B cell (primary cell): ENCODE measurements around the gene CHSY3. TPM values are rescaled to one million over a fixed set of nuclear protein-coding genes. Genes with fewer than 3 reads are reported as not detected.

Experiments
- ATAC-seq: fragments of 200-7000 bp; cut with Tn5 transposase; one replicate; pipeline ENCODE4 v1.10.0; 2021; ENCODE audit warnings: low read depth, mild to moderate bottlenecking, moderate number of reproducible peaks, moderate library complexity
- CTCF ChIA-PET: fragments of 350-600 bp; sonication (Branson Sonifier 250); formaldehyde crosslinking; loops from one replicate; lab custom pipeline; 2021; ENCODE audit warnings: antibody characterized with exemption, inconsistent platforms; lab: Charles Lee
- POLR2A ChIA-PET: fragments of 350-600 bp; sonication (Branson Sonifier 250); formaldehyde crosslinking; loops from one replicate; lab custom pipeline; 2021; ENCODE audit warnings: antibody characterized with exemption; lab: Charles Lee
- DNase-seq: peaks from one replicate; pipeline ENCODE4 v3.0.0; 2013
- H2AFZ ChIP-seq: 2 replicates; pipeline ENCODE4 v1.6.1; 2012; ENCODE audit warnings: mild to moderate bottlenecking, low read depth, low read length; ENCODE audit not compliant: insufficient read depth, poor library complexity, severe bottlenecking
- H3K27ac ChIP-seq, 2 donors: 1 replicate in 1 of 2; 2 replicates in 1 of 2; pipeline ENCODE4 v1.5.1; 2012 to 2013; ENCODE audit warnings: low read length in 2 of 2, mild to moderate bottlenecking in 2 of 2, moderate library complexity in 1 of 2
- H3K27me3 ChIP-seq, 4 experiments: fragments of 200-600 bp in 1 of 4; sonication (generic) in 1 of 4; replicated peaks in 1 of 4; 1 replicate in 2 of 4; 2 replicates in 2 of 4; pipeline versions ENCODE4 v1.6.1 to v1.7.0; 2013 to 2016; ENCODE audit warnings: low read length in 3 of 4, mild to moderate bottlenecking in 2 of 4, mixed read lengths in 1 of 4, moderate library complexity in 1 of 4; ENCODE audit not compliant: insufficient read depth in 4 of 4, control insufficient read depth in 3 of 4; ENCODE audit errors: control extremely low read depth in 1 of 4
- H3K36me3 ChIP-seq, 2 experiments: replicated peaks in 1 of 2; 1 replicate in 1 of 2; 2 replicates in 1 of 2; pipeline versions ENCODE4 v1.6.1 to v1.7.1; 2013; ENCODE audit warnings: low read length in 1 of 2; ENCODE audit not compliant: insufficient read depth in 2 of 2, control insufficient read depth in 1 of 2; ENCODE audit errors: control extremely low read depth in 1 of 2, extremely low read depth in 1 of 2
- H3K4me1 ChIP-seq, 2 donors: fragments of 200-600 bp in 1 of 2; sonication (generic) in 1 of 2; 1 replicate in 1 of 2; 2 replicates in 1 of 2; pipeline versions ENCODE4 v1.5.1 to v1.6.1; 2013 to 2017; ENCODE audit warnings: low read length in 2 of 2; ENCODE audit not compliant: control insufficient read depth in 2 of 2, insufficient read depth in 2 of 2
- H3K4me2 ChIP-seq: replicated peaks from 2 replicates; pipeline ENCODE3; 2012; ENCODE audit warnings: mild to moderate bottlenecking, low read depth, low read length; ENCODE audit not compliant: poor library complexity, severe bottlenecking
- H3K4me3 ChIP-seq, 5 experiments: fragments of 200-600 bp in 1 of 5; sonication (generic) in 1 of 5; 1 replicate in 3 of 5; 2 replicates in 2 of 5; pipeline versions ENCODE4 v1.5.1 to v1.7.0; 2011 to 2016; ENCODE audit warnings: low read length in 4 of 5, mild to moderate bottlenecking in 4 of 5, low read depth in 2 of 5, control low read depth in 1 of 5, moderate library complexity in 1 of 5; ENCODE audit not compliant: insufficient read depth in 1 of 5; ENCODE audit errors: control extremely low read depth in 1 of 5, extremely low read depth in 1 of 5
- H3K79me2 ChIP-seq: fragments of 200-600 bp; sonication (generic); one replicate; pipeline ENCODE4 v1.6.0; 2016; ENCODE audit warnings: low read length; ENCODE audit not compliant: control insufficient read depth, insufficient read depth
- H3K9ac ChIP-seq: fragments of 200-600 bp; sonication (generic); 2 replicates; pipeline ENCODE4 v1.6.1; 2017; ENCODE audit warnings: mild to moderate bottlenecking, low read length, moderate library complexity
- H3K9me3 ChIP-seq, 3 donors: one replicate each; pipeline versions ENCODE4 v1.6.1 to v1.7.1; 2013; ENCODE audit warnings: low read length in 2 of 3; ENCODE audit not compliant: control insufficient read depth in 2 of 3, insufficient read depth in 1 of 3; ENCODE audit errors: control extremely low read depth in 1 of 3
- H4K20me1 ChIP-seq: 2 replicates; pipeline ENCODE4 v1.6.0; 2012; ENCODE audit warnings: mild to moderate bottlenecking, low read length; ENCODE audit not compliant: insufficient read depth, control insufficient read depth, poor library complexity, severe bottlenecking
- H3K27ac Mint-ChIP-seq: one replicate; pipeline ENCODE4 v1.8.0; 2021; ENCODE audit warnings: mixed read lengths
- H3K27me3 Mint-ChIP-seq: one replicate; pipeline ENCODE4 v1.8.0; 2021; ENCODE audit warnings: mixed read lengths
- H3K4me1 Mint-ChIP-seq: one replicate; pipeline ENCODE4 v1.8.0; 2021; ENCODE audit warnings: mixed read lengths
- H3K4me3 Mint-ChIP-seq: one replicate; pipeline ENCODE4 v1.8.0; 2021; ENCODE audit warnings: mixed read lengths
- H3K9me3 Mint-ChIP-seq: one replicate; pipeline ENCODE4 v1.8.0; 2022; ENCODE audit warnings: mixed read lengths; ENCODE audit not compliant: insufficient read depth
- EZH2 ChIP-seq: IDR thresholded peaks from 2 replicates; pipeline ENCODE4 v1.6.1; 2012; ENCODE audit warnings: borderline replicate concordance, low read depth, mild to moderate bottlenecking, moderate library complexity, low read length; ENCODE audit not compliant: insufficient read depth, poor library complexity, severe bottlenecking
- WGBS: methylation state at CpG from one replicate; pipeline ENCODE4 v1.1.5; 2013; ENCODE audit warnings: missing lambda C conversion rate; ENCODE audit not compliant: insufficient coverage; 5-methylcytosine and 5-hydroxymethylcytosine counted together
- intact Hi-C: fragments of 100-400 bp; cut with micrococcal nuclease; formaldehyde crosslinking; loops from one replicate; pipeline ENCODE4 v1.10.0; 2022
- polyA plus RNA-seq: library from polyadenylated mRNA; depleted of rRNA; stranded (reverse); fragments of >200 nt; gene quantifications from 2 replicates; pipeline ENCODE4 v1.2.3, GENCODE V29; 2012
- total RNA-seq, 2 donors: library from RNA; stranded (reverse); fragments of 120-200 nt in 1 of 2; gene quantifications; 1 replicate in 1 of 2; 2 replicates in 1 of 2; pipeline versions ENCODE4 v1.2.3 to v1.2.4, GENCODE V29; 2013 to 2022
- TF ChIP-seq, protein P1 (sequence below): fragments of 200-600 bp; IDR thresholded peaks from one replicate; pipeline ENCODE4 v1.8.0; 2022; ENCODE audit warnings: antibody characterized with exemption, mild to moderate bottlenecking

CHSY3 gene
- total and polyA plus RNA-seq, 2 donors (not counting 1 experiment from before 2014, with no cell fraction given): not detected

GRCh38 chr5:129988453-129988852, 84.2 kb downstream of the CHSY3 start:
- H3K79me2 ChIP-seq: no peaks in the 10 kb centered on the region
- intact Hi-C loops: no loop called here
- no peak overlapping the region for H3K4me2 ChIP-seq
- no peak overlapping the region for H3K4me3 ChIP-seq
- H3K9me3 ChIP-seq: peaks cover 0 to 6% (median 4%) of the 10 kb centered on the region in 3 donors
- Mint-ChIP-seq H3K4me1 (no peaks in the 10 kb centered on the region), H3K4me3 (no peak overlapping the region), H3K27me3 (no peaks in the 10 kb centered on the region), H3K27ac (no peak overlapping the region), H3K9me3 (no peaks in the 10 kb centered on the region)
- POLR2A ChIA-PET: no interaction called here
- no peak for DNase-seq
- H3K36me3 ChIP-seq: no peaks in the 10 kb centered on the region
- no peak overlapping the region for H2AFZ ChIP-seq
- H3K4me1 ChIP-seq: no peaks in the 10 kb centered on the region
- no peaks in the 10 kb centered on the region for H4K20me1 ChIP-seq
- TF ChIP-seq EZH2: no peak
- TF ChIP-seq, protein P1, sequence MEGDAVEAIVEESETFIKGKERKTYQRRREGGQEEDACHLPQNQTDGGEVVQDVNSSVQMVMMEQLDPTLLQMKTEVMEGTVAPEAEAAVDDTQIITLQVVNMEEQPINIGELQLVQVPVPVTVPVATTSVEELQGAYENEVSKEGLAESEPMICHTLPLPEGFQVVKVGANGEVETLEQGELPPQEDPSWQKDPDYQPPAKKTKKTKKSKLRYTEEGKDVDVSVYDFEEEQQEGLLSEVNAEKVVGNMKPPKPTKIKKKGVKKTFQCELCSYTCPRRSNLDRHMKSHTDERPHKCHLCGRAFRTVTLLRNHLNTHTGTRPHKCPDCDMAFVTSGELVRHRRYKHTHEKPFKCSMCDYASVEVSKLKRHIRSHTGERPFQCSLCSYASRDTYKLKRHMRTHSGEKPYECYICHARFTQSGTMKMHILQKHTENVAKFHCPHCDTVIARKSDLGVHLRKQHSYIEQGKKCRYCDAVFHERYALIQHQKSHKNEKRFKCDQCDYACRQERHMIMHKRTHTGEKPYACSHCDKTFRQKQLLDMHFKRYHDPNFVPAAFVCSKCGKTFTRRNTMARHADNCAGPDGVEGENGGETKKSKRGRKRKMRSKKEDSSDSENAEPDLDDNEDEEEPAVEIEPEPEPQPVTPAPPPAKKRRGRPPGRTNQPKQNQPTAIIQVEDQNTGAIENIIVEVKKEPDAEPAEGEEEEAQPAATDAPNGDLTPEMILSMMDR: no peak
- no peak overlapping the region for H3K27ac ChIP-seq
- no peaks in the 10 kb centered on the region for H3K27me3 ChIP-seq
- H3K9ac ChIP-seq: no peak overlapping the region
- CTCF ChIA-PET: no interaction called here
- no peak for ATAC-seq

DNA sequence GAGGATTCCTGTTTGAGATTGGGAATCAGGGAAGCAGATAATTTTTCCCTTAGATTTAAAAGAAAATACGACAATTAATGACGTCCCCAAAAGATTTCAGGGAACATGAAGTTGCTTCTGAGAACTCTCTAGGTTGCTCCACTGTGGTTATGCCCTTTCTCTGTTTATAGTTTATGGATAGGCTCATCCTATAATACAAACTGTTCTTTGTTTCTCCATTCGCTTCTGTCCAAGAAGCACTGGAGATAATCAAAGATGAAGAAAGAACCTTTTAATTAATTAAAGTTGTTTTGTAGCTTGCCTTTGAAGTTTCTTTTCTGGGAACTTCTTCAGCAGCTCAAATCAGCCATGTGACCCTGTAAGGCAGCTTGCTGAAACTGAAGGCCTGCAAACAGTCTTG, 87.5 kb downstream of the CHSY3 start:
- no peak for TF ChIP-seq EZH2
- TF ChIP-seq, protein P1: no peak
- Histone ChIP-seq H3K9ac (no peak overlapping the region), H4K20me1 (no peaks in the 10 kb centered on the region), H3K79me2 (no peaks in the 10 kb centered on the region), H3K4me1 (no peaks in the 10 kb centered on the region), H2AFZ (no peak overlapping the region), H3K4me2 (no peak overlapping the region), H3K36me3 (no peaks in the 10 kb centered on the region), H3K27ac (no peak overlapping the region), H3K27me3 (no peaks in the 10 kb centered on the region), H3K9me3 (peaks cover 0 to under 1% (median 0%) of the 10 kb centered on the region in 3 donors), H3K4me3 (no peak overlapping the region)
- CTCF ChIA-PET: no interaction called here
- Mint-ChIP-seq H3K4me1 (no peaks in the 10 kb centered on the region), H3K27me3 (no peaks in the 10 kb centered on the region), H3K9me3 (no peaks in the 10 kb centered on the region), H3K4me3 (no peak overlapping the region), H3K27ac (no peak overlapping the region)
- POLR2A ChIA-PET: no interaction called here
- DNase-seq (no peak), ATAC-seq (no peak)
- intact Hi-C loops: no loop called here
- WGBS: no CpG with 5 or more reads among the region's 3 CpGs
